ENCODE results near the gene KRTAP4-6. TPM values are rescaled to one million over a fixed set of nuclear protein-coding genes. Genes with fewer than 3 reads are reported as not detected.
"Not testable (repeated sequence)": the region's sequence is repeated elsewhere in the genome, so short reads cannot be mapped to it uniquely, and the experiment has no call there.

KRTAP4-6 gene
- total RNA-seq, 2 experiments from 2014 or later, result not detected

GRCh38 chr17:41101586-41102259, 38.6 kb downstream of the KRTAP4-6 start, which contains the start of gene KRTAP4-16:
KRTAP4-16 (minus strand) TSS chr17:41102209; CDS start chr17:41102209, 0 bp downstream.
- Mint-ChIP-seq H3K27me3 (peaks cover 6% of the 10 kb centered on the region), H3K36me3 (ENCODE audit: low read depth) (no peaks in the 10 kb centered on the region), H3K4me3 (no peak within 1 kb of the TSS), H3K4me1 (peaks cover 8% of the 10 kb centered on the region), H3K27ac (no peak within 1 kb of the TSS), H3K9me3 (ENCODE audit: low read depth) (no peaks in the 10 kb centered on the region)
- DNase-seq, result no peak
- intact Hi-C loops (cut with DNase I, micrococcal nuclease), result no loop called here
- ChIA-PET CTCF (no interaction called here), POLR2A (no interaction called here)
- ATAC-seq, result no peak

- ATAC-seq, result not testable (repeated sequence)
These were observed 40.5 kb downstream of the KRTAP4-6 start for GRCh38 chr17:41099682-41100480.

GRCh38 chr17:41098481-41098880, 41.9 kb downstream of the KRTAP4-6 start:
- no peaks in the 10 kb centered on the region for H3K36me3 Mint-ChIP-seq (ENCODE audit: low read depth)
- no peak overlapping the region for H3K27ac Mint-ChIP-seq
- ATAC-seq (no peak), DNase-seq (no peak)
- H3K4me1 Mint-ChIP-seq, result peaks cover 8% of the 10 kb centered on the region
- intact Hi-C loops (cut with DNase I, micrococcal nuclease), result no loop called here
- POLR2A ChIA-PET, result no interaction called here
- CTCF ChIA-PET, result no interaction called here
- peaks cover 8% of the 10 kb centered on the region for H3K27me3 Mint-ChIP-seq
- no peaks in the 10 kb centered on the region for H3K9me3 Mint-ChIP-seq (ENCODE audit: low read depth)
- no peak overlapping the region for H3K4me3 Mint-ChIP-seq

More at GRCh38 chr17:41099682-41100480, 40.5 kb downstream of the KRTAP4-6 start:
- H3K27me3 Mint-ChIP-seq; DNase-seq; POLR2A ChIA-PET; intact Hi-C loops (cut with DNase I, micrococcal nuclease); H3K9me3 Mint-ChIP-seq (ENCODE audit: low read depth); H3K36me3 Mint-ChIP-seq (ENCODE audit: low read depth); H3K27ac Mint-ChIP-seq; H3K4me3 Mint-ChIP-seq; H3K4me1 Mint-ChIP-seq; CTCF ChIA-PET: not testable (repeated sequence)

GRCh38 chr17:41098042-41098441, 42.3 kb downstream of the KRTAP4-6 start, which contains the start of gene KRTAP4-8:
KRTAP4-8 (minus strand) TSS chr17:41098142; CDS start chr17:41098084, 58 bp downstream.
- ChIA-PET CTCF (no interaction called here), POLR2A (no interaction called here)
- ATAC-seq (no peak), DNase-seq (no peak)
- Mint-ChIP-seq H3K9me3 (ENCODE audit: low read depth) (peaks cover under 1% of the 10 kb centered on the region), H3K27ac (no peak within 1 kb of the TSS), H3K4me3 (no peak within 1 kb of the TSS), H3K36me3 (ENCODE audit: low read depth) (no peaks in the 10 kb centered on the region), H3K4me1 (peaks cover 8% of the 10 kb centered on the region), H3K27me3 (peaks cover 8% of the 10 kb centered on the region)
- intact Hi-C loops (cut with DNase I, micrococcal nuclease), result no loop called here

DNA sequence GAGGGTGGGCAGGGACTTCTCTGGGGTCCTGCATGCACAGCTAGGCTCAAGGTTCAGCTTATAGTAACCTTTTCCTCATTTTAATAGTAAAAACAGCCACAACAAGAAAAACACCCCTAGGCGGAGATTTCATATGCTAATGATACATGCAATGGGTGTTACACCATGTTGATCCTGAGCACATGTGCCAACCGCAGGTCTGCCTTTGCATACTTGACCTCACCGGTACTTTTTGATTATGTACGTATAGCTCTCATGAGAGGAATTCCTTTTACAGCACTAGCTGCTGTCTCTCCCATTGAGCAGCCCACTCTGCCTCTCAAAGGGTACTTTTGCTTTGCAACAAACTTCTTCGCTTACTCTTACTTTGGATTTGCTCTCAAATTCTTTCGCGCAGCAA, 44.3 kb downstream of the KRTAP4-6 start:
- DNase-seq, result no peak
- intact Hi-C loops (cut with DNase I, micrococcal nuclease), result no loop called here
- peaks cover 8% of the 10 kb centered on the region for H3K27me3 Mint-ChIP-seq
- H3K9me3 Mint-ChIP-seq (ENCODE audit: low read depth), result peaks cover 3% of the 10 kb centered on the region
- ChIA-PET POLR2A (no interaction called here), CTCF (no interaction called here)
- peaks cover 8% of the 10 kb centered on the region for H3K4me1 Mint-ChIP-seq
- no peak for ATAC-seq
- no peak overlapping the region for H3K27ac Mint-ChIP-seq
- no peaks in the 10 kb centered on the region for H3K36me3 Mint-ChIP-seq (ENCODE audit: low read depth)
- no peak overlapping the region for H3K4me3 Mint-ChIP-seq

Other genes starting within 250 kb of the KRTAP4-6 start
- not detected for gene KRT23, start 202.9 kb downstream of the KRTAP4-6 start, total RNA-seq
- not detected for gene KRT39, start 173.6 kb downstream of the KRTAP4-6 start, total RNA-seq
- not detected for gene KRT40, start 156.2 kb downstream of the KRTAP4-6 start, total RNA-seq
- not detected for gene KRTAP3-3, start 146.4 kb downstream of the KRTAP4-6 start, total RNA-seq
- gene KRTAP3-2, start 140.6 kb downstream of the KRTAP4-6 start, total RNA-seq, result not detected
- not detected for gene KRTAP3-1, start 131.4 kb downstream of the KRTAP4-6 start, total RNA-seq
- not detected for gene KRTAP1-5, start 113.3 kb downstream of the KRTAP4-6 start, total RNA-seq
- gene KRTAP1-4, start 110.3 kb downstream of the KRTAP4-6 start, total RNA-seq, result not detected
- not detected for gene KRTAP1-3, start 105.7 kb downstream of the KRTAP4-6 start, total RNA-seq
- gene KRTAP1-1, start 99.1 kb downstream of the KRTAP4-6 start, total RNA-seq, result not detected
- gene KRTAP2-1, start 93.2 kb downstream of the KRTAP4-6 start, total RNA-seq, result not detected
- not detected for gene KRTAP2-2, start 85.3 kb downstream of the KRTAP4-6 start, total RNA-seq
- gene KRTAP2-3, start 80.4 kb downstream of the KRTAP4-6 start, total RNA-seq, result not detected
- gene KRTAP2-4, start 74.7 kb downstream of the KRTAP4-6 start, total RNA-seq, result not detected
- not detected for gene KRTAP4-7, start 56.4 kb downstream of the KRTAP4-6 start, total RNA-seq
- not detected for gene KRTAP4-8, start 42.4 kb downstream of the KRTAP4-6 start, total RNA-seq
- gene KRTAP4-16, start 38.3 kb downstream of the KRTAP4-6 start, total RNA-seq, result not detected
- not detected for gene KRTAP4-9, start 35.2 kb downstream of the KRTAP4-6 start, total RNA-seq
- gene KRTAP4-11, start 22.2 kb downstream of the KRTAP4-6 start, total RNA-seq, result not detected
- not detected for gene KRTAP4-12, start 16.4 kb downstream of the KRTAP4-6 start, total RNA-seq
- not detected for gene KRTAP4-5, start 9.3 kb upstream of the KRTAP4-6 start, total RNA-seq
- not detected for gene KRTAP4-4, start 20.2 kb upstream of the KRTAP4-6 start, total RNA-seq
- gene KRTAP4-3, start 27.7 kb upstream of the KRTAP4-6 start, total RNA-seq, result not detected
- not detected for gene KRTAP4-2, start 37.7 kb upstream of the KRTAP4-6 start, total RNA-seq
- gene KRTAP4-1, start 44.4 kb upstream of the KRTAP4-6 start, total RNA-seq, result not detected
- not detected for gene KRTAP9-1, start 49.3 kb upstream of the KRTAP4-6 start, total RNA-seq
- not detected for gene KRTAP9-2, start 86.1 kb upstream of the KRTAP4-6 start, total RNA-seq
- not detected for gene KRTAP9-3, start 91.9 kb upstream of the KRTAP4-6 start, total RNA-seq
- gene KRTAP9-8, start 97.5 kb upstream of the KRTAP4-6 start, total RNA-seq, result not detected
- gene KRTAP9-4, start 109.1 kb upstream of the KRTAP4-6 start, total RNA-seq, result not detected
- not detected for gene KRTAP9-9, start 114.8 kb upstream of the KRTAP4-6 start, total RNA-seq
- not detected for gene KRTAP9-6, start 124.8 kb upstream of the KRTAP4-6 start, total RNA-seq
- not detected for gene KRTAP9-7, start 135.2 kb upstream of the KRTAP4-6 start, total RNA-seq
- not detected for gene KRTAP29-1, start 162.3 kb upstream of the KRTAP4-6 start, total RNA-seq
- gene KRTAP16-1, start 168.8 kb upstream of the KRTAP4-6 start, total RNA-seq, result not detected
- gene KRTAP17-1, start 175.2 kb upstream of the KRTAP4-6 start, total RNA-seq, result not detected
- gene KRT33A, start 210.3 kb upstream of the KRTAP4-6 start, total RNA-seq, result not detected
- gene KRT33B, start 229.3 kb upstream of the KRTAP4-6 start, total RNA-seq, result not detected
- gene KRT34, start 241.8 kb upstream of the KRTAP4-6 start, total RNA-seq, result not detected

All from activated CD4-positive, alpha-beta T cell treated with anti-CD3 and anti-CD28 coated beads for 36 hours (primary cell).